ENCODE measurements around the gene ZC3H6.
A peak's percentile ranks its signal among the peaks of the same experiment; 100 is the strongest.

ZC3H6 gene

GRCh38 chr2:112243233-112243632 lies 32.2 kb upstream of the ZC3H6 start:
- ChIA-PET POLR2A (interaction anchor here (1.4 to 1.7 kb wide), 2 partner anchors 11 to 30 kb away, joined by 5 to 10 read pairs; partner anchors contain the start of gene ZC3H8), CTCF (interaction anchor here (0.8 to 1.0 kb wide), 2 partner anchors 8 to 12 kb away, joined by 3 to 4 read pairs; partner anchors contain the start of gene ZC3H8)
- peaks cover 14 to 57% of the 10 kb centered on the region in 2 experiments; a peak in 2 of 3 replicates for H3K36me3 ChIP-seq (ENCODE audit: control insufficient read depth in 2 of 2, insufficient read depth in 1 of 2, low read length in 2 of 2)
- H3K4me3 ChIP-seq (ENCODE audit: low read depth, low read length): no peak overlapping the region
- TF ChIP-seq ZNF10 (tag by site-specific recombination; IDR thresholded peaks at IDR 0.05) (no peak), ZNF791 (tag by site-specific recombination; IDR thresholded peaks at IDR 0.05) (no peak), PRDM10 (tag by site-specific recombination; IDR thresholded peaks at IDR 0.05) (no peak), GLI4 (tag by site-specific recombination; IDR thresholded peaks at IDR 0.05) (no peak), ZNF626 (tag by site-specific recombination; IDR thresholded peaks at IDR 0.05) (no peak), ZNF121 (tag by site-specific recombination; IDR thresholded peaks at IDR 0.05) (no peak), GLI2 (tag by site-specific recombination; IDR thresholded peaks at IDR 0.05; ENCODE audit: borderline replicate concordance, low read depth) (no peak), ZNF311 (tag by site-specific recombination; IDR thresholded peaks at IDR 0.05; ENCODE audit: borderline replicate concordance) (no peak)
- TF ChIP-seq, protein P1, sequence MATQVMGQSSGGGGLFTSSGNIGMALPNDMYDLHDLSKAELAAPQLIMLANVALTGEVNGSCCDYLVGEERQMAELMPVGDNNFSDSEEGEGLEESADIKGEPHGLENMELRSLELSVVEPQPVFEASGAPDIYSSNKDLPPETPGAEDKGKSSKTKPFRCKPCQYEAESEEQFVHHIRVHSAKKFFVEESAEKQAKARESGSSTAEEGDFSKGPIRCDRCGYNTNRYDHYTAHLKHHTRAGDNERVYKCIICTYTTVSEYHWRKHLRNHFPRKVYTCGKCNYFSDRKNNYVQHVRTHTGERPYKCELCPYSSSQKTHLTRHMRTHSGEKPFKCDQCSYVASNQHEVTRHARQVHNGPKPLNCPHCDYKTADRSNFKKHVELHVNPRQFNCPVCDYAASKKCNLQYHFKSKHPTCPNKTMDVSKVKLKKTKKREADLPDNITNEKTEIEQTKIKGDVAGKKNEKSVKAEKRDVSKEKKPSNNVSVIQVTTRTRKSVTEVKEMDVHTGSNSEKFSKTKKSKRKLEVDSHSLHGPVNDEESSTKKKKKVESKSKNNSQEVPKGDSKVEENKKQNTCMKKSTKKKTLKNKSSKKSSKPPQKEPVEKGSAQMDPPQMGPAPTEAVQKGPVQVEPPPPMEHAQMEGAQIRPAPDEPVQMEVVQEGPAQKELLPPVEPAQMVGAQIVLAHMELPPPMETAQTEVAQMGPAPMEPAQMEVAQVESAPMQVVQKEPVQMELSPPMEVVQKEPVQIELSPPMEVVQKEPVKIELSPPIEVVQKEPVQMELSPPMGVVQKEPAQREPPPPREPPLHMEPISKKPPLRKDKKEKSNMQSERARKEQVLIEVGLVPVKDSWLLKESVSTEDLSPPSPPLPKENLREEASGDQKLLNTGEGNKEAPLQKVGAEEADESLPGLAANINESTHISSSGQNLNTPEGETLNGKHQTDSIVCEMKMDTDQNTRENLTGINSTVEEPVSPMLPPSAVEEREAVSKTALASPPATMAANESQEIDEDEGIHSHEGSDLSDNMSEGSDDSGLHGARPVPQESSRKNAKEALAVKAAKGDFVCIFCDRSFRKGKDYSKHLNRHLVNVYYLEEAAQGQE (tag by site-specific recombination; IDR thresholded peaks at IDR 0.05): no peak
- no peaks in the 10 kb centered on the region for H3K9me3 ChIP-seq (ENCODE audit: control insufficient read depth, insufficient read depth, low read depth, low read length)
- no peak overlapping the region for H3K27ac ChIP-seq (ENCODE audit: extremely low read depth, low read depth, low read length)
- peaks cover 4% of the 10 kb centered on the region for H3K4me1 ChIP-seq (ENCODE audit: control insufficient read depth, insufficient read depth, low read length)

- Histone ChIP-seq H3K36me3 (ENCODE audit: control insufficient read depth in 2 of 2, insufficient read depth in 1 of 2, low read length in 2 of 2) (peaks cover 22 to 67% of the 10 kb centered on the region in 2 experiments; a peak in 2 of 3 replicates), H3K4me3 (ENCODE audit: low read depth, low read length) (no peak overlapping the region), H3K9me3 (ENCODE audit: control insufficient read depth, insufficient read depth, low read depth, low read length) (no peaks in the 10 kb centered on the region), H3K4me1 (ENCODE audit: control insufficient read depth, insufficient read depth, low read length) (peaks cover 4% of the 10 kb centered on the region), H3K27ac (ENCODE audit: extremely low read depth, low read depth, low read length) (no peak overlapping the region)
- POLR2A ChIA-PET: no interaction called here
- TF ChIP-seq ZNF184 (tag by site-specific recombination; IDR thresholded peaks at IDR 0.05): no peak
- TF ChIP-seq PRDM1 (tag by site-specific recombination; IDR thresholded peaks at IDR 0.05): 0 out of 2 replicates have a peak, but pooled peaks have one; percentile 28
- no peak for TF ChIP-seq BCL11B (tag by site-specific recombination; IDR thresholded peaks at IDR 0.05; ENCODE audit: low read depth)
- TF ChIP-seq ZNF624 (tag by site-specific recombination; IDR thresholded peaks at IDR 0.05): no peak
- CTCF ChIA-PET: interaction anchor here (1.4 kb wide), 1 partner anchor 15 kb away, joined by 3 read pairs; no protein-coding TSS in a partner anchor
Measured at GRCh38 chr2:112244854-112245253, 30.5 kb upstream of the ZC3H6 start.

DNA sequence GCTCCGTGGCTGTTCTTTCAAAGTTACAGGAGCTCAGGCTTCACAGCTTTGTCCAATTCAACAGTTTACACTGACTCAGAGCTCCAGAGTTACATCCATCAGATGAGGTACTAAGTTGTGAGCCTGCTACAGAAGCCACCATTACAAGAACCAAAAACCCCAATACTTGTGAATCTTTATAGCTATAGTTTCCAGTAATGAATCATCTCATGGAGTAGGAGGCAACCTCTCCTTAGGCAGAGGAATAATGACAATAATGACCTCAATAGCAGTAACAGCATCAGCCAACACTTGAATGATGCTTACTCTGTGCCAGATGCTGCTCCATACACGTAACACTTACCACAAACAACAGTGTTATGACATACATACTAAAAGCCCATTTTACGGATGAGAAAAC lies 24.1 kb upstream of the ZC3H6 start:
- Histone ChIP-seq H3K9me3 (ENCODE audit: control insufficient read depth, insufficient read depth, low read depth, low read length) (no peaks in the 10 kb centered on the region), H3K4me3 (ENCODE audit: low read depth, low read length) (no peak overlapping the region), H3K4me1 (ENCODE audit: control insufficient read depth, insufficient read depth, low read length) (0 out of 2 replicates have a peak, but pooled peaks cover 3% of the 10 kb centered on the region), H3K36me3 (ENCODE audit: control insufficient read depth in 2 of 2, insufficient read depth in 1 of 2, low read length in 2 of 2) (peaks cover 25 to 29% of the 10 kb centered on the region in 2 experiments; a peak in 2 of 3 replicates), H3K27ac (ENCODE audit: extremely low read depth, low read depth, low read length) (no peak overlapping the region)
- TF ChIP-seq AEBP2 (tag by site-specific recombination; IDR thresholded peaks at IDR 0.05; ENCODE audit: borderline replicate concordance) (no peak), ZNF223 (tag by site-specific recombination; IDR thresholded peaks at IDR 0.05) (no peak), ZNF837 (tag by site-specific recombination; IDR thresholded peaks at IDR 0.05) (no peak), SCRT2 (tag by site-specific recombination; IDR thresholded peaks at IDR 0.05) (0 out of 2 replicates have a peak, but pooled peaks have one; percentile 23)
- POLR2A ChIA-PET: no interaction called here
- CTCF ChIA-PET: interaction anchor here (0.9 kb wide), 2 partner anchors 8 to 35 kb away, joined by 3 read pairs; no protein-coding TSS in a partner anchor

Data from HEK293 (cell line).